HFFc6 (cell line): Measurements from ENCODE around the gene C2CD3. TPM values are rescaled to one million over a fixed set of nuclear protein-coding genes. Genes with fewer than 3 reads are reported as not detected.
"Not testable (repeated sequence)": the region's sequence is repeated elsewhere in the genome, so short reads cannot be mapped to it uniquely, and the experiment has no call there.

Experiments used
- DNase-seq: peaks from one replicate; pipeline ENCODE4 v3.0.0-alpha.2; 2018
- H3K27ac Mint-ChIP-seq: 2 replicates; pipeline ENCODE4 v1.8.0; 2020; ENCODE audit warnings: mild to moderate bottlenecking, mixed read lengths
- H3K27me3 Mint-ChIP-seq: 2 replicates; pipeline ENCODE4 v1.8.0; 2021; ENCODE audit warnings: mild to moderate bottlenecking, moderate library complexity, mixed read lengths; ENCODE audit not compliant: insufficient read depth
- H3K36me3 Mint-ChIP-seq: 2 replicates; pipeline ENCODE4 v1.8.0; 2021; ENCODE audit warnings: low read depth, mixed read lengths
- H3K4me1 Mint-ChIP-seq: 2 replicates; pipeline ENCODE4 v1.8.0; 2020; ENCODE audit warnings: low read depth, mixed read lengths
- H3K4me3 Mint-ChIP-seq: 2 replicates; pipeline ENCODE4 v1.8.0; 2020; ENCODE audit warnings: mild to moderate bottlenecking, moderate library complexity, mixed read lengths
- H3K9me3 Mint-ChIP-seq: 2 replicates; pipeline ENCODE4 v1.8.0; 2020; ENCODE audit warnings: mild to moderate bottlenecking, mixed read lengths
- total RNA-seq, 6 experiments: library from RNA; stranded (reverse); fragmentation: NEBNext Ultra II Directional; extraction: Animal tissue kit (Norgen Biotek cat#: 25700); gene quantifications; 2 replicates in 1 of 6; 3 replicates in 5 of 6; pipeline ENCODE4 v1.2.3, GENCODE V29; 2021
- TF ChIP-seq, protein P1 (sequence below): fragments of 200-600 bp; sonication (generic); IDR thresholded peaks from 2 replicates; pipeline ENCODE4 v1.5.0; 2021; ENCODE audit warnings: antibody characterized with exemption, mild to moderate bottlenecking

C2CD3 gene
- total RNA-seq, 6 experiments from 2014 or later = 14.6 to 23.0 (median 17.2) TPM

GRCh38 chr11:74072721-74073120 is 98.1 kb downstream of the C2CD3 start:
- H3K27ac Mint-ChIP-seq = no peak overlapping the region
- no peak for DNase-seq

DNA sequence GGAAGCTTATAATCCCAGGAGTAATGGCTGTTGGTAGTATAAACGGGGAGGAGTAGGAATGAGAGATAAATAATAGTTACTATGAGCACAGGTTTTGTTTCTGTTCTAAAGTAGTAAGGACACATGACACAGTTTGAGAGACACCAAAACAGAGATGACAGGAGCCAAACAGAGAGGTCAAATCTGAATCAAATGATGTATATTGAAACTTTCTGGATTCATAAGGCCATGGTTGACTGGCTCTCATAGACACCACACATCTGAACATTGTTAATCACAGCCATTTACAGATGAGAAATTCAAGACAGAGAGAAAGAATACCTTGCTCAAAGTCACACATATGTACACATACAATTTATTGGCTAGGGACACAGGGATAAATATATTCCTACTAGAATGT is 98.5 kb downstream of the C2CD3 start:
- Mint-ChIP-seq H3K27ac (no peak overlapping the region), H3K27me3 (peaks cover 3% of the 10 kb centered on the region), H3K9me3 (no peaks in the 10 kb centered on the region), H3K4me1 (peaks cover 28% of the 10 kb centered on the region), H3K36me3 (peaks cover 19% of the 10 kb centered on the region), H3K4me3 (no peak overlapping the region)
- DNase-seq = no peak
- TF ChIP-seq, protein P1, sequence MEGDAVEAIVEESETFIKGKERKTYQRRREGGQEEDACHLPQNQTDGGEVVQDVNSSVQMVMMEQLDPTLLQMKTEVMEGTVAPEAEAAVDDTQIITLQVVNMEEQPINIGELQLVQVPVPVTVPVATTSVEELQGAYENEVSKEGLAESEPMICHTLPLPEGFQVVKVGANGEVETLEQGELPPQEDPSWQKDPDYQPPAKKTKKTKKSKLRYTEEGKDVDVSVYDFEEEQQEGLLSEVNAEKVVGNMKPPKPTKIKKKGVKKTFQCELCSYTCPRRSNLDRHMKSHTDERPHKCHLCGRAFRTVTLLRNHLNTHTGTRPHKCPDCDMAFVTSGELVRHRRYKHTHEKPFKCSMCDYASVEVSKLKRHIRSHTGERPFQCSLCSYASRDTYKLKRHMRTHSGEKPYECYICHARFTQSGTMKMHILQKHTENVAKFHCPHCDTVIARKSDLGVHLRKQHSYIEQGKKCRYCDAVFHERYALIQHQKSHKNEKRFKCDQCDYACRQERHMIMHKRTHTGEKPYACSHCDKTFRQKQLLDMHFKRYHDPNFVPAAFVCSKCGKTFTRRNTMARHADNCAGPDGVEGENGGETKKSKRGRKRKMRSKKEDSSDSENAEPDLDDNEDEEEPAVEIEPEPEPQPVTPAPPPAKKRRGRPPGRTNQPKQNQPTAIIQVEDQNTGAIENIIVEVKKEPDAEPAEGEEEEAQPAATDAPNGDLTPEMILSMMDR = no peak

More at GRCh38 chr11:74072721-74073120, 98.1 kb downstream of the C2CD3 start:
- no peak overlapping the region for H3K4me3 Mint-ChIP-seq
- TF ChIP-seq, protein P1 = no peak
- H3K4me1 Mint-ChIP-seq = peaks cover 27% of the 10 kb centered on the region
- H3K9me3 Mint-ChIP-seq = no peaks in the 10 kb centered on the region
- peaks cover 3% of the 10 kb centered on the region for H3K27me3 Mint-ChIP-seq
- H3K36me3 Mint-ChIP-seq = peaks cover 19% of the 10 kb centered on the region

DNA sequence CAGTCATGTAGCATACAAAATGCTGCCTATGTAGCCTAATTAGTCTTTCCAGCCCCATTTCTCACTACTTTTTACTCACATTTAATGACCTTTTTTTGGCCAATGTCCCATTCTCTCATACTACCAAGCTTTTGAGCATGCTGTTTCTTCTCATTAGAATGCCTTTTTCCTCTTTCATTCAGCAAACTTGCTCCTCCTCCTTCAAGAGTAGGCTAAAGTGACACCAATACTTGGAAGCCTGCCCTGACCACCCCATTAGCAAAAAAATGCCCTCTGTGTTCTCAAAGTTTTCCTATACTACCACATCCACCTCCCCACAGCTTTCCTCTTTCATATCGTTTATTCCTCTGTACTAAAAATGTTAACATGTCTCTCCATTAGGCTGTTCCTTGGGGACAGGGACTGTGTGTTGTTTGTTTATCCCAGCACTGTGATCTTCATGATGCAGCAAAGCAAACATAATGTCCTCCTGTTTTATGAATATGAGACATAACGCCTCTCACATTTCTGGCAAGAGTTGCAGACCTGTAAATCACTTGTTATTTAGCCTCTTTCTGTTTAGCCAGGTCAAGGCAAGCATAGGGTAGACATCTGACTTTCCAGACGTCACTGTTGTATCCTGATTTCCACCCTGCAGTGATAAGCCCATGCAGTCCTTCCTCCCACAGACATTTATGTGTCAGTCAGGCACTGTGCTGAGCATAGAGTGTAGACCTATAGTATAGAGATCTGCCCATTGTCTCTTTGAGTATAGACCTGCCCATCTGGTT is 99.9 kb downstream of the C2CD3 start:
- peak overlapping the region; percentile 10; the same call in 1 of the 2 replicates for H3K27ac Mint-ChIP-seq

DNA sequence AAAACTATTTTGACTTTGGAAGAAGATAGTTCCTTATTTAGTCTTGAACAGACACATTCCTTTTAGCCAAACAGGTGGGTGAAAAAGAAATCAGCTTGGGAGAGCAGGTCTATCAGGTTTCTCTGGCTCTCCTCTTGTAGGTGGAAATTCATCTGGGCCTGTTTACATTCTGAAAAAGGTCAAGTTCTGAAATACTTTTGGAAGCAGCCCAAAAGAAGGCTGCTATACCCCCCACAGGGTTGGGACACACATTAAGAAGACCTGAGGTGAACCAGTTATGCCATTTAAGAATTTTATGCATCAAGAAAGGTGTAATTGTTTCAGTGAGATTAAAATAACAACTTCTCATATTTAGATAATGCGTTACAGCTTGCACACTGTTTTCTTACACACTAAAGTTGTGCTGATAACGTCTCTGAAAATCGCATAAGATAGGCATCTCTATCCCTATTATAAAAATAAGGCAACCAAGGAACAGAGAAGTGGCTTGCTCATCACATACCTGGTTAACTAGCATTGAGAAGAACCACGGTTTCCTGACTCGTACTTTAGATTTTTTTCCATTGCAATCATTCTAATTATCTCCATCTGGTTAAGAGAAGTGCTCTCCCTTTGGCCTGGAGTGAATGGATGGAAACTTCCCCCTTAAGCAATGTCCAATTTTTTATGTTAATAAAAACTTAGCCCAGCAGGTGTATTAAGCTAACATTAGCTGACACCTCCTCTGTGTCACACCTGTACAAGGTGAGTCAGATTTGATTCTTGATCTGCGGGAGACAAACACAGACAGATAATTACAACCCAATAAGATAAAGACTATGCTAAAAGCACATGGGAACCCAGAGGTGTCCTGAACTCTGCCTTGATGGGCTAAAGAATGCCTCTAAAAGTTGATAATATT is 101.4 kb downstream of the C2CD3 start:
- peak; percentile 62 for DNase-seq
- no peak overlapping the region for H3K4me3 Mint-ChIP-seq
- peaks cover 3% of the 10 kb centered on the region for H3K27me3 Mint-ChIP-seq
- TF ChIP-seq, protein P1 = no peak
- H3K27ac Mint-ChIP-seq = peak overlapping the region; percentile 48; the same call in 1 of the 2 replicates
- peaks cover 25% of the 10 kb centered on the region for H3K36me3 Mint-ChIP-seq
- H3K9me3 Mint-ChIP-seq = no peaks in the 10 kb centered on the region
- H3K4me1 Mint-ChIP-seq = peaks cover 40% of the 10 kb centered on the region

More for the DNA sequence above, 99.9 kb downstream of the C2CD3 start:
- H3K4me3 Mint-ChIP-seq = no peak overlapping the region
- TF ChIP-seq, protein P1 = no peak
- DNase-seq = no peak
- no peaks in the 10 kb centered on the region for H3K9me3 Mint-ChIP-seq
- H3K27me3 Mint-ChIP-seq = peaks cover 3% of the 10 kb centered on the region
- H3K4me1 Mint-ChIP-seq = peaks cover 40% of the 10 kb centered on the region
- peaks cover 19% of the 10 kb centered on the region for H3K36me3 Mint-ChIP-seq

DNA sequence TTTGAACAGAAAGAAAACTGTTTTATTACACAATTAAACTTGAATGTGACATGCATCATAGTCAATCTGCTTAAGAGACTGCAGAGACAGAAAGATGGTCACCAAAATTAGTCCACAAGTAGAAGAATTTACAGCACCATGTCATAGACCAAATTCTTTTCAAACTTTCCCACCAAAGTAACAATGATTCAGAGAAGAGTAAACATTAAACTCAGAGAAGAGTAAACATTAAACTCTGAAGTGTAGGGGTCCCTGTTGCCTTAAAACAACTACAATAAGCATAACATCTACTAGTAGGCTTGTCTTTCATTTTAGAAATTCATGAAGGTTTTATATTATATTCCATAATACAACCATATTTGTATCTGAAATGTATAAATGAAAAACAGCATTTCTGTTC is 104.1 kb downstream of the C2CD3 start:
- not testable (repeated sequence) for H3K4me3 Mint-ChIP-seq, H3K27me3 Mint-ChIP-seq, H3K27ac Mint-ChIP-seq, H3K9me3 Mint-ChIP-seq
- Mint-ChIP-seq H3K36me3 (peaks cover 18% of the 10 kb centered on the region), H3K4me1 (peaks cover 40% of the 10 kb centered on the region)
- peak; percentile 11 for DNase-seq

DNA sequence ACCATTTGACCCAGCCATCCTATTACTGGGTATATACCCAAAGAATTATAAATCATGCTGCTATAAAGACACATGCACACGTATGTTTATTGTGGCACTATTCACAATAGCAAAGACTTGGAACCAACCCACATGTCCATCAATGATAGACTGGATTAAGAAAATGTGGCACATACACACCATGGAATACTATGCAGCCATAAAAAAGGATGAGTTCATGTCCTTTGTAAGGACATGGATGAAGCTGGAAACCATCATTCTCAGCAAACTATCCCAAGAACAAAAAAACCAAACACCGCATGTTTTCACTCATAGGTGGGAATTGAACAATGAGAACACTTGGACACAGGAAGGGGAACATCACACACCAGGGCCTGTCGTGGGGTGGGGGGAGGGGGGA is 105.3 kb downstream of the C2CD3 start:
- not testable (repeated sequence) for H3K4me3 Mint-ChIP-seq, H3K27ac Mint-ChIP-seq, DNase-seq, H3K27me3 Mint-ChIP-seq, H3K9me3 Mint-ChIP-seq
- Mint-ChIP-seq H3K4me1 (peaks cover 30% of the 10 kb centered on the region), H3K36me3 (peaks cover 27% of the 10 kb centered on the region)

GRCh38 chr11:74063628-74064027 is 107.2 kb downstream of the C2CD3 start:
- peaks cover 13% of the 10 kb centered on the region for H3K4me1 Mint-ChIP-seq
- not testable (repeated sequence) for H3K4me3 Mint-ChIP-seq, H3K9me3 Mint-ChIP-seq, H3K27me3 Mint-ChIP-seq, H3K27ac Mint-ChIP-seq, DNase-seq
- H3K36me3 Mint-ChIP-seq = peaks cover 33% of the 10 kb centered on the region

DNA sequence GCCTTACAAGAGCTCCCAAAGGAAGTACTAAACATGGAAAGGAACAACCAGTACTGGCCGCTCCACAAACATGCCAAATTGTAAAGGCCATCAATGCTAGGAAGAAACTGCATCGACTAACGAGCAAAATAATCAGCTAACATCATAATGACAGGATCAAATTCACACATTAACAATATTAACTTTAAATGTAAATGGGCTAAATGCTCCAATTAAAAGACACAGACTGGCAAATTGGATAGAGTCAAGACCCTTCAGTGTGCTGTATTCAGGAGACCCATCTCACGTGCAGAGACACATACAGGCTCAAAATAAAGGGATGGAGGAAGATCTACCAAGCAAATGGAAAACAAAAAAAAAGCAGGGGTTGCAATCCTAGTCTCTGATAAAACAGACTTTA is 109.2 kb downstream of the C2CD3 start:
- peaks cover 16% of the 10 kb centered on the region for H3K4me1 Mint-ChIP-seq
- not testable (repeated sequence) for H3K9me3 Mint-ChIP-seq, H3K4me3 Mint-ChIP-seq, H3K27me3 Mint-ChIP-seq, H3K27ac Mint-ChIP-seq, DNase-seq
- peaks cover 33% of the 10 kb centered on the region for H3K36me3 Mint-ChIP-seq
